ENCODE results near the gene FECH. TPM values are rescaled to one million over a fixed set of nuclear protein-coding genes. Genes with fewer than 3 reads are reported as not detected.
A peak's percentile ranks its signal among the peaks of the same experiment; 100 is the strongest.

FECH gene, protein sequence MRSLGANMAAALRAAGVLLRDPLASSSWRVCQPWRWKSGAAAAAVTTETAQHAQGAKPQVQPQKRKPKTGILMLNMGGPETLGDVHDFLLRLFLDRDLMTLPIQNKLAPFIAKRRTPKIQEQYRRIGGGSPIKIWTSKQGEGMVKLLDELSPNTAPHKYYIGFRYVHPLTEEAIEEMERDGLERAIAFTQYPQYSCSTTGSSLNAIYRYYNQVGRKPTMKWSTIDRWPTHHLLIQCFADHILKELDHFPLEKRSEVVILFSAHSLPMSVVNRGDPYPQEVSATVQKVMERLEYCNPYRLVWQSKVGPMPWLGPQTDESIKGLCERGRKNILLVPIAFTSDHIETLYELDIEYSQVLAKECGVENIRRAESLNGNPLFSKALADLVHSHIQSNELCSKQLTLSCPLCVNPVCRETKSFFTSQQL
- 29.9 and 31.6 TPM in 2 replicates for polyA plus RNA-seq (2013)

GRCh38 chr18:57586251-57587049 lies at the start of gene FECH:
Gene FECH (minus strand): TSS chr18:57586702. CDS start chr18:57586620, 82 bp downstream.
- peaks cover 6% of the 10 kb centered on the region for H3K79me1 ChIP-seq (ENCODE audit: low read length)
- H3K4me3 ChIP-seq (ENCODE audit: low read depth, low read length): peak within 1 kb of the TSS; percentile 86
- peaks cover 0 to 3% of the 10 kb centered on the region in 2 experiments for H3K36me3 ChIP-seq (ENCODE audit: control insufficient read depth in 1 of 2, insufficient read depth in 2 of 2, low read length in 2 of 2)
- H3K79me2 ChIP-seq (ENCODE audit: control insufficient read depth, insufficient read depth, low read length, poor library complexity): peaks cover 4% of the 10 kb centered on the region
- peak within 1 kb of the TSS; percentile 64 for H2AFZ ChIP-seq (ENCODE audit: insufficient read depth, low read length, poor library complexity)
- peak within 1 kb of the TSS; percentile 64 for H3K27ac ChIP-seq (ENCODE audit: low read depth, low read length)
- peak within 1 kb of the TSS; percentile 52 for H4K12ac ChIP-seq (ENCODE audit: low read depth, low read length)
- H3K14ac ChIP-seq (ENCODE audit: low read length): peak within 1 kb of the TSS; percentile 71
- no peak within 1 kb of the TSS for H2BK12ac ChIP-seq (ENCODE audit: low read length)
- H4K8ac ChIP-seq (ENCODE audit: low read depth, low read length): peak within 1 kb of the TSS; percentile 81
- H4K91ac ChIP-seq (ENCODE audit: low read depth, low read length): peak within 1 kb of the TSS; percentile 82
- no peak within 1 kb of the TSS for H3K23ac ChIP-seq (ENCODE audit: low read length)
- WGBS (ENCODE audit: extremely low coverage, insufficient coverage, insufficient read length): no CpG with 5 or more reads among the region's 80 CpGs
- H3K4me2 ChIP-seq (ENCODE audit: low read length): peak within 1 kb of the TSS; percentile 78
- peak within 1 kb of the TSS; percentile 71 for H3K18ac ChIP-seq (ENCODE audit: low read length)
- peaks cover 4 to 9% of the 10 kb centered on the region in 2 experiments for H3K4me1 ChIP-seq (ENCODE audit: control insufficient read depth in 1 of 2, insufficient read depth in 2 of 2, low read length in 2 of 2)
- peak within 1 kb of the TSS; percentile 25 for H3K4ac ChIP-seq (ENCODE audit: low read depth, low read length)
- peak within 1 kb of the TSS; percentile 72 for H3K9ac ChIP-seq (ENCODE audit: low read length)
- peak; percentile 91 to 93 for DNase-seq
- H2BK120ac ChIP-seq (ENCODE audit: insufficient read depth, low read length, poor library complexity): peak within 1 kb of the TSS; percentile 34
- no peaks in the 10 kb centered on the region for H3K9me3 ChIP-seq (ENCODE audit: insufficient read depth, low read depth, low read length)
- no peak within 1 kb of the TSS for H2AK5ac ChIP-seq (ENCODE audit: low read length)
- H2BK5ac ChIP-seq (ENCODE audit: low read depth, low read length, poor library complexity): peak within 1 kb of the TSS; percentile 24
- no peaks in the 10 kb centered on the region for H3K27me3 ChIP-seq (ENCODE audit: insufficient read depth, low read length)

DNA sequence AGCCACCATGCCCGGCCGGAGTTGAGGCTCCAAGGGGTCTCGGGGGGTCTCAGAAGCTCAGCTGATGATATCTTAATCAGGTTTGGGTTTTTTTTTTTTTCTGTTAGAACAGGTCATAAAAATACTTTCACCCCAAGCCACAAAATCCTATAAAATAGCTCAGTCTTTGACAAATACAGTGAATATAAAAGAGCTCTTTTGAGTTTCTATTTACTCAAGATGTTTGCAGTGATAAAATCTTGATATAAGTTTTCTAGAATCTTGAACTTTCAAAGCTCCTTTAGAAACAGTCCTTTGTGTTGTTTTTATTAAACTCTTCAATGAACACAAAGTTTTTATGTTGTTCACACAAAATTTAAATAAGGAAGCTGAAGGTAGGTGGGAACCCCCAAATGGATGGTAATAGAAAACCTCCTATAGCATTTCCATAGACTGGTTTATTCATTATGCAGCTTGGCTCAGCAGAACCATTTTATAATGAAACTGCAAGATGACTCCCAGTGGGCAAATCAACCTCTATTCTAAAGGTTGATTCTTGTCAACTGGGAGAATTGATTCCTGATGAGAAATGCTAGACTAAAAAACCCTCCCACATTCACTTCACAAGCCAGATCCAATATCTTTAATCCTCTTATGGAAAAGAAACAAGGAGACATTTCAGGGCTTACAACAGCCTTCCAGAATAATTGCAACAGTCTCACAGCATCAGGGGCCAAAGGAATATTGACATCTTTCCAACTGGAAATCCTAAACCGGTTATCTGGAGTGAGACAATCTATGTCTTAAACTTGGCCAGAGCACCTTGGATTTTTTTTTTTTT lies 48.7 kb upstream of the FECH start:
- no peak overlapping the region for H4K12ac ChIP-seq (ENCODE audit: low read depth, low read length)
- no peak overlapping the region for H2BK120ac ChIP-seq (ENCODE audit: insufficient read depth, low read length, poor library complexity)
- no peak overlapping the region for H3K27ac ChIP-seq (ENCODE audit: low read depth, low read length)
- H3K27me3 ChIP-seq (ENCODE audit: insufficient read depth, low read length): no peaks in the 10 kb centered on the region
- no peak overlapping the region for H2AK5ac ChIP-seq (ENCODE audit: low read length)
- H3K36me3 ChIP-seq (ENCODE audit: control insufficient read depth in 1 of 2, insufficient read depth in 2 of 2, low read length in 2 of 2): no peaks in the 10 kb centered on the region
- no peak overlapping the region for H3K4me3 ChIP-seq (ENCODE audit: low read depth, low read length)
- no peak overlapping the region for H2AFZ ChIP-seq (ENCODE audit: insufficient read depth, low read length, poor library complexity)
- H4K91ac ChIP-seq (ENCODE audit: low read depth, low read length): no peak overlapping the region
- no peak overlapping the region for H3K23ac ChIP-seq (ENCODE audit: low read length)
- DNase-seq: no peak
- H3K4me2 ChIP-seq (ENCODE audit: low read length): no peak overlapping the region
- H3K9ac ChIP-seq (ENCODE audit: low read length): no peak overlapping the region
- H3K14ac ChIP-seq (ENCODE audit: low read length): no peak overlapping the region
- H3K79me1 ChIP-seq (ENCODE audit: low read length): peaks cover 4% of the 10 kb centered on the region
- H3K4ac ChIP-seq (ENCODE audit: low read depth, low read length): no peak overlapping the region
- H3K18ac ChIP-seq (ENCODE audit: low read length): no peak overlapping the region
- peaks cover 0 to 2% of the 10 kb centered on the region in 2 experiments for H3K4me1 ChIP-seq (ENCODE audit: control insufficient read depth in 1 of 2, insufficient read depth in 2 of 2, low read length in 2 of 2)
- no peak overlapping the region for H2BK5ac ChIP-seq (ENCODE audit: low read depth, low read length, poor library complexity)
- WGBS (ENCODE audit: extremely low coverage, insufficient coverage, insufficient read length): no CpG with 5 or more reads among the region's 4 CpGs
- H3K9me3 ChIP-seq (ENCODE audit: insufficient read depth, low read depth, low read length): no peaks in the 10 kb centered on the region
- H2BK12ac ChIP-seq (ENCODE audit: low read length): no peak overlapping the region
- H4K8ac ChIP-seq (ENCODE audit: low read depth, low read length): no peak overlapping the region
- H3K79me2 ChIP-seq (ENCODE audit: control insufficient read depth, insufficient read depth, low read length, poor library complexity): no peaks in the 10 kb centered on the region

GRCh38 chr18:57631697-57632096 lies 45.2 kb upstream of the FECH start:
- H3K18ac ChIP-seq (ENCODE audit: low read length): no peak overlapping the region
- no peak overlapping the region for H3K14ac ChIP-seq (ENCODE audit: low read length)
- H4K8ac ChIP-seq (ENCODE audit: low read depth, low read length): no peak overlapping the region
- H3K79me1 ChIP-seq (ENCODE audit: low read length): peaks cover 7% of the 10 kb centered on the region
- H2AK5ac ChIP-seq (ENCODE audit: low read length): no peak overlapping the region
- H3K9me3 ChIP-seq (ENCODE audit: insufficient read depth, low read depth, low read length): no peaks in the 10 kb centered on the region
- H3K4ac ChIP-seq (ENCODE audit: low read depth, low read length): no peak overlapping the region
- no peaks in the 10 kb centered on the region for H3K27me3 ChIP-seq (ENCODE audit: insufficient read depth, low read length)
- no peak overlapping the region for H3K9ac ChIP-seq (ENCODE audit: low read length)
- peaks cover 2 to 8% of the 10 kb centered on the region in 2 experiments for H3K4me1 ChIP-seq (ENCODE audit: control insufficient read depth in 1 of 2, insufficient read depth in 2 of 2, low read length in 2 of 2)
- no peak overlapping the region for H3K27ac ChIP-seq (ENCODE audit: low read depth, low read length)
- no peak overlapping the region for H4K91ac ChIP-seq (ENCODE audit: low read depth, low read length)
- H3K23ac ChIP-seq (ENCODE audit: low read length): no peak overlapping the region
- no CpG with 5 or more reads among the region's 2 CpGs for whole genome bisulfite sequencing (ENCODE audit: extremely low coverage, insufficient coverage, insufficient read length)
- no peaks in the 10 kb centered on the region for H3K36me3 ChIP-seq (ENCODE audit: control insufficient read depth in 1 of 2, insufficient read depth in 2 of 2, low read length in 2 of 2)
- no peak overlapping the region for H2BK12ac ChIP-seq (ENCODE audit: low read length)
- no peak overlapping the region for H2BK5ac ChIP-seq (ENCODE audit: low read depth, low read length, poor library complexity)
- no peak overlapping the region for H2BK120ac ChIP-seq (ENCODE audit: insufficient read depth, low read length, poor library complexity)
- H4K12ac ChIP-seq (ENCODE audit: low read depth, low read length): no peak overlapping the region
- no peak overlapping the region for H3K4me3 ChIP-seq (ENCODE audit: low read depth, low read length)
- no peak overlapping the region for H3K4me2 ChIP-seq (ENCODE audit: low read length)
- no peak for DNase-seq
- H2AFZ ChIP-seq (ENCODE audit: insufficient read depth, low read length, poor library complexity): no peak overlapping the region
- peaks cover 2% of the 10 kb centered on the region for H3K79me2 ChIP-seq (ENCODE audit: control insufficient read depth, insufficient read depth, low read length, poor library complexity)
